GM10266 (cell line): Measurements from ENCODE around the gene DLG2.
"Not testable (repeated sequence)": the region's sequence is repeated elsewhere in the genome, so short reads cannot be mapped to it uniquely, and the experiment has no call there.

Experiments
- DNase-seq: peaks from one replicate; pipeline ENCODE4 v3.0.0; 2012; ENCODE audit errors: extremely low spot score
- CTCF ChIP-seq: IDR thresholded peaks from 2 replicates; pipeline ENCODE4 v1.5.1; 2012; ENCODE audit warnings: mild to moderate bottlenecking, low read depth; ENCODE audit not compliant: control insufficient read depth, insufficient read depth; ENCODE audit errors: missing control alignments

The DLG2 gene

GRCh38 chr11:85627998-85628770 is 1.0 kb upstream of the DLG2 start, which contains the start of gene TMEM126B:
TMEM126B (plus strand) TSS chr11:85628593; CDS start chr11:85628608, 15 bp downstream.
- TF ChIP-seq CTCF = no peak
- peak; percentile 83 for DNase-seq

- DNase-seq = no peak
- TF ChIP-seq CTCF = no peak
Measured at GRCh38 chr11:85626496-85626895, 648 bp downstream of the DLG2 start.

GRCh38 chr11:85620256-85620655 is 6.9 kb downstream of the DLG2 start:
- no peak for TF ChIP-seq CTCF
- DNase-seq = no peak

DNA sequence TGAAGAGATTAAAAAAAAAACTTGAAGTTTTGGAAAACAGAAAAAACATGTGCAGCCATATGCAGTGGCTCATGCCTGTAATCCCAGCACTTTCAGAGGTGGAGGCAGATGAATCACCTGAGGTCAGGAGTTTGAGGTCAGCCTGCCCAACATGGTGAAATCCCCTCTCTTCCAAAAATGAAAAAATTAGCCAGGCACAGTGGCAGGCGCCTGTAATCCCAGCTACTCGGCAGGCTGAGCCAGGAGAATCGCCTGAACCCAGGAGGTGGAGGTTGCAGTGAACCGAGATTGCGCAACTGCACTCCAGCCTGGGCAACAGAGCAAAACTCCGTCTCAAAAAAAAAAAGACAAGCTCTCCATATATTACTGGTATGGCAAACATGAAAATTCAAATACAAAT is 7.6 kb downstream of the DLG2 start:
- TF ChIP-seq CTCF = no peak

DNA sequence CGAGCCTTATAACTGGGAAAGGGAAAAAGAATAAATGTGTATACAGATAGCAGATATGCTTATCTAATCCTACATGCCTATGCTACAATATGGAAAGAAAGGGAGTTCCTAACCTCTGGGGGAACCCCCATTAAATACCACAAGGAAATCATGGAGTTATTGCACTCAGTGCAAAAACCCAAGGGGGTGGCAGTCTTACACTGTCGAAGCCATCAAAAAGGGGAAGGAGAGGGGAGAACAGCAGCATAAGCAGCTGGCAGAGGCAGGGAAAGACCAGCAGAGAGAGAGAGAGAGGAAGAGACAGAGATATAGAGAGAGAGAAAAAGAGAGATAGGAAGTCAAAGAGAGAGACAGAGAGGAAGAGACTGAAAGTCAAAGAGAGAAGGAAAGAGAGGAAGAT is 15.5 kb downstream of the DLG2 start:
- DNase-seq = not testable (repeated sequence)

More for the DNA sequence above, 7.6 kb downstream of the DLG2 start:
- DNase-seq = no peak

GRCh38 chr11:85609286-85609685 is 17.9 kb downstream of the DLG2 start:
- not testable (repeated sequence) for DNase-seq

- not testable (repeated sequence) for DNase-seq
Measured at GRCh38 chr11:85608621-85609020, 18.5 kb downstream of the DLG2 start.

DNA sequence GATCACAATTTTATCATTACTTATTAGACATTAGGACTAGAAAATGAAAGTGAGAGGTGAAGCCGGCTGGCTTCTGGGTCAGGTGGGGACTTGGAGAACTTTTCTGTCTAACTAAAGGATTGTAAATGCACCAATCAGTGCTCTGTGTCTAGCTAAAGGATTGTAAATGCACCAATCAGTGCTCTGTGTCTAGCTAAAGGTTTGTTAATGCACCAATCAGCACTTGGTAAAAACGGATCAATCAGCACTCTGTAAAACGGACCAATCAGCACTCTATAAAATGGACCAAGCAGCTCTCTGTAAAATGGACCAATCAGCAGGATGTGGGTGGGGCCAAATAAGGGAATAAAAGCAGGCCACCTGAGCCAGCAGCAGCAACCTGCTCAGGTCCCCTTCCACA is 20.9 kb downstream of the DLG2 start:
- DNase-seq = not testable (repeated sequence)

DNA sequence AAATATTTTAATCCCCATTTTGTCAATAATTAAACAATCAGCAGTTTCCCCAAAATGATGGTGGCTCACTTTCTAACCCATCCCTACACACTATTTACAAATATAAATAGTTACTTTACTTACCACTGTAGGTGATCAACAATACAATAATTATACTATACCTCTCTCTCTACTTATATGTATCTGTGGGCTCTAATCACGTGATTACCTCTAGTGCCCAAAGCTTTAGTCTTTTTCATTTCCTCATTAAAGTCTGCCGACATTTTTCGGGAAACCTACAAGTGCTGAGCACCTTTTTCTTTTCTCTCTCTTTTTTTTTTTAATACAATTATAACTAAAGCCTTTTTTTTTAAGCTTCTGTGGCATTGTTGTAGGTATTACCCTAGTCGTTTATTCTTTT is 23.9 kb downstream of the DLG2 start:
- no peak for TF ChIP-seq CTCF
- DNase-seq = no peak
